GM12873 (cell line): Measurements from ENCODE around the gene OSBPL1A.

ENCODE experiments used
- CTCF ChIP-seq: IDR thresholded peaks from 2 replicates; pipeline ENCODE4 v1.5.1; 2012; ENCODE audit warnings: low read depth, mild to moderate bottlenecking, moderate library complexity, low read length, control low read depth; ENCODE audit not compliant: insufficient read depth; ENCODE audit errors: missing control alignments

The OSBPL1A gene

GRCh38 chr18:24428709-24429108 is 31.1 kb upstream of the OSBPL1A start:
- TF ChIP-seq CTCF: no peak

GRCh38 chr18:24427484-24427883 is 29.9 kb upstream of the OSBPL1A start:
- no peak for TF ChIP-seq CTCF

- TF ChIP-seq CTCF: no peak
These were observed 29.0 kb upstream of the OSBPL1A start, which contains the start of gene IMPACT for GRCh38 chr18:24426398-24427294. Gene IMPACT, plus strand, starts transcription at chr18:24426670. Its CDS starts 87 bp downstream, at chr18:24426757.

GRCh38 chr18:24426073-24426397 is 28.4 kb upstream of the OSBPL1A start:
- TF ChIP-seq CTCF: no peak

DNA sequence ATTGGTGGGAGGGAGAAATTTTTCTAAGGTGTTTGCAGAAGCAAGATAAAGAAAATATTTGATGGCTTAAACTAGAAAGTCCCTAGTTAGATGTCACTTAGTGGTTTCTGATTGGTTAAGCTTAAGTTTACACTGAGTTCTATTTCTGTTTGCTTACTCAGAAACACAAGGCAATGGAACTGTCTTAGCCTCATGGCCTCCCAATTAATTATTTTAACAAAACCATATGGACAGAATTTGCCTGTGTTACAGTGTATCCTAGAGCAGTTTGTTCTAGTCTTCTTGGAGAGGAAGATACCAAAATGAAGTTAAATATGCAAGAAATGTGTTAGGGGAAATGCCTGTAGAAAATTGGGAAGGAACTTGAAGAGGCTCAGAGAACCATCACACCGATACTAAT is 24.2 kb upstream of the OSBPL1A start:
- TF ChIP-seq CTCF: no peak

- no peak for TF ChIP-seq CTCF
These were observed 22.9 kb upstream of the OSBPL1A start for GRCh38 chr18:24420551-24420950.

GRCh38 chr18:24417480-24417879 is 19.9 kb upstream of the OSBPL1A start:
- TF ChIP-seq CTCF: no peak
